COLO829 (cell line): Measurements from ENCODE around the gene PCBP3.
"Not testable (repeated sequence)": the region's sequence is repeated elsewhere in the genome, so short reads cannot be mapped to it uniquely, and the experiment has no call there.

Experiments used
- DNase-seq: peaks from one replicate; pipeline ENCODE4 v3.0.0; 2012; ENCODE audit warnings: low spot score

The PCBP3 gene

DNA sequence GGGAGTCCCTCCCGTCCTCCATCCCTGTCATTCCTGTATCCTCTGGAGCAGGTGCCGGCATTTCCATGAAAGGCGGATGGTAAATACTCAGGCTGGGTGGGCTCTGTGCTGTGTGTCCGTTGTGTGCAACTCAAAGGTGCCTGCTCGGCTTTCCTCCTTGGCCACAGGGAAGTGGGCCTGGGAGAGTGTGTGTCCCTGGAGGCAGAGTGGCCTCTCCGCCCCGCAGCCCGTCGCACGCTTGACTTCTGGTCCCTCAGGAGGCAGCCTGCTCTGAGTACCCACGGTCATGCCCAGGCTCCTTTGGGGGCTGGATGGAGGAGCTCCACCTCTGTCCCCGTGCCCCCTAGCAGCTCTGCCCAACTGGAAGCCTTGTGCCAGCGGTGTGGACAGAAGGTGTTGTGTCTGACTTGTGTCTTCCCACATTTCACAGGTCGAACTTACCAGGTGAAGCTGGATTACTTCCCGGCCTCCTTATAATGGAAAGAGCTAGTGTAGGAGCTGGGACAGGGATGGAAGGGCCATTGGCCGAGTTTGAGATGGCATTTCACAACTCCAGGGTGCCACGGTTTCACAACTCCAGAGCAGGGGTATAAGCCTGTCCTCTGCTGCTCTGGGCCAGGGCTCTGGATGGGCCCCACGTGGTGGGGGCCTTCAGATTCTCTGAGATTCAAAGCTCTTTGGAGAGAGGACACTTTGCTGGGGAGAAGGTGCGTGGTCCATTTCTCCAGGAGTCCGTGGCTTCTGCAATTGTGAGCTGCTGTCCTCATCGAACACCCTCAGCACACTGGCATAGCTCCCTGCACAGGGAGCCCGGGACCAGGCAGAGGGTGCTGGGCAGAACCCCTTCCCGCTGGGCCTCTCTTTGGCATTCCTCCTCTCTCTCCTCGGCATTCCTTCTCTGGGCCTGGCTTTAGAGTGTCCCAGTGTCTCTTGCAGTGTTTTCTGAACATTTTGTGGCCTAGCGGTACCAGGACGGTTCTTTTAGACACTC, 185.3 kb downstream of the PCBP3 start:
- DNase-seq = no peak

DNA sequence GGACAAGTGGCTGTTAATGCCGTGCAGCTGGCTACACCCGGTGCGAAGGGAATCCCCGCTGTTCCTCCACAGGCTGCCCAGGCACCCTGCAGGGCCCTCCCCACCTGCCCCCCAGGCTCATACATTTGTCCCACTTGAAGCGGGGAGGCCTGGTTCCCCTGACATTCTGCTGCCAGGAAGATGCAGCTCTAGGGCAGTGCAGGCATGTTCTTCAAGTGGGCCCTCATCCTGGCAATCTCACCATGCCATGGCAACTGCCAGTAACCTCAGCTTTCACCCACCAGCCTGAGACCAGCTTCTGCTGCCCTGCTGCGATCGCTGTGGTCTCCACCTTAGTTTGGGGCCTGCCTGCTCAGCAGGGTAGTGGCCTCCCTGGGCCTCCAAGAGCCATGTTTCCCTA, 186.1 kb downstream of the PCBP3 start:
- DNase-seq = no peak

DNA sequence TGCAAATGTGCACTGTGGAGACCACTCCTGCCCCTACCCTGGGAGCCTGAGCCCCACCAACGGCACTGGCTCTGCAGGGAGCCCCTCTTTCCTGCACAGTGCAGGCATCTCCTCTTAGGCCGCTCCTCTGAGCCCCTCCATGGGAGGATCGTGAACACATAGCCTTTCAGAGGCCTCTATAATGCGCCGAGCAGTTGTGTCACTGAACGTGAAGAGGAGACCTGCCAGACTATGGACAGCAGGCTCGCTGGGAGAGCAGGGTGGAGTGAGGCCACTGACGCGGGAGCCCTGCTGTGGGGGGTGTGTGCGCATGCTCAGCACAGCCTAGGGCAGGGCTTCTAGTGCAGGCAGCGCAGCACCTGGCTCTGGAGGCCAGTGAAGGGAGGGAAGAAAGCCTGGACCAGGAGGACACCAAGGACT, 186.7 kb downstream of the PCBP3 start:
- no peak for DNase-seq

DNA sequence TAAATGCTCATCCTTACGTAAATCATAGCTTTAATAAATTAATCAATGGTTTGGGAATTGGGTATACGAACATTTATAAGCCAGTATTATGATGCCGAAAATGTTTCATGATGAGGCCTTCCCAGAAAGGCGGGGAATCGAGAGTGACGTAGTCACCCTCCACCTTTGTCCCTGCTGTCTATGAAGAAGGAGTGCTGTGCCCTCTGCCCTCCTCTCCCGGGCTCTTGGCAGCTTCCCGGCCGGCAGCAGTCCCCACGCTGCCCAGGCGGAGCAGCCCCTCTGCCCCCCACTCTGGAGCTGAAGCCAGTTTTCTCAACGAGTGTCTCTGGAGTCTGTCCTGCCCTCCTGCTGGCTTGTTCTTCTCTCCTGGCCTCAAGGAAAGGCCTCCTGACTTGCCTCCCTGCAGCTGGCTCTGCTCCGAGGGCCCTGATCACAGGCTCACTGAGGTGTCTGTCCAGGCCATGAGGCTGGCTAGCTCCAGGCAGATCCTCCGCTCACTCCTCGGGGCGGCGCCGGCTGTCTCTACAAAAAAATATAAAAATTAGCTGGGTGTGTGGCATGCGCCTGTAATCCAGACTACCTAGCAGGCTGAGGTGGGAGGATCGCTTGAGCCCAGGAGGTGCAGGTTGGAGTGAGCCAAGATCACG, 187.3 kb downstream of the PCBP3 start:
- DNase-seq = no peak

DNA sequence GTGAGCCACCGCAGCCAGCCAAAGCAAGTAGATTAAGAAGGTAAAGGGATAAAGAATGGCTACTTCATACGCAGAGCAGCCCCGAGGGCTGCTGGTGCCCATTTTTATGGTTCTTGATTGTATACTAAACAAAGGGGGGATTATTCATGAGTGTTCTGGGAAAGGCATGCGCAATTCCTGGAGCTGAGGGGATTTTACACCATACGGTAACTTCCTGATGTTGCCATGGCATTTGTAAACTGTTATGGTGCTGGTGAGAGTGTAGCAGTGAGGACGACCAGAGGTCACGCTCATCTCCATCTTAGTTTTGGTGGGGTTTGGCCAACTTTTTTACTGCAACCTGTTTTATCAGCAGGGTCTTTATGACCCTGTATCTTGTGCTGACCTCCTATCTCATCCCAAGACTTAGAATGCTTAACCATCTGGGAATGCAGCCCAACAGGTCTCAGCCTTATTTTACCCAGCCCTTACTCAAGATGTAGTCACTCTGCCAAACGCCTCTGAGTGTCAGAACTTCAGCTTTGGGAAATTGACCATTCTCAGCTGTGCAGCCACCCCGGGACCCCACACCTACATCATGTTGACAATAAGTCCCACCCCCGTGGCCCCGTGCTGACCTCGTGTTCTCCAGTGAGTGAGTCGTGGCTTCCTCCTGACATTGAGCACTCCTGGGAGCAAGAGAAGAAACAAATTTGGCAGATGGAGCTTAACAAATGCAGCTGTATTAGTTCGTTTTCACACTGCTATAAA, 188.6 kb downstream of the PCBP3 start:
- no peak for DNase-seq

DNA sequence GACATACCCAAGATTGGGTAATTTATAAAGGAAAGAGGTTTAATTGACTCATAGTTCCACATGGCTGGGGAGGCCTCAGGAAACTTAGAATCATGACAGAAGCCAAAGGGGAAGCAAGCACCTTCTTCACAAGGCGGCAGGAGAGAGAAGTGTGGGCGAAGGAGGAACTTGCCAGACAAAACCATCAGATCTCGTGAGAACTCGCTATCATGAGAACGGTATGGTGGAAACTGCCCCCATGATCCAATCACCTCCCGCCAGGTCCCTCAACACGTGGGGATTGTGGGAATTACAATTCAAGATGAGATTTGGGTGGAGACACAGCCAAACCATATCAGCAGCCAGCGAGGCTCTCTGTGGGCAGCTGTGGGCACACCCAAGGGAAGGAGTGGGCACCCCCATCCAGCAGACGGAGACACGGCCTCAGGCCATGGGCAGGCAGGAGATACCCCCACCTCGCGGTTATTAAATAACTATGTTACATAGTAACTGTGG, 189.3 kb downstream of the PCBP3 start:
- DNase-seq = not testable (repeated sequence)

DNA sequence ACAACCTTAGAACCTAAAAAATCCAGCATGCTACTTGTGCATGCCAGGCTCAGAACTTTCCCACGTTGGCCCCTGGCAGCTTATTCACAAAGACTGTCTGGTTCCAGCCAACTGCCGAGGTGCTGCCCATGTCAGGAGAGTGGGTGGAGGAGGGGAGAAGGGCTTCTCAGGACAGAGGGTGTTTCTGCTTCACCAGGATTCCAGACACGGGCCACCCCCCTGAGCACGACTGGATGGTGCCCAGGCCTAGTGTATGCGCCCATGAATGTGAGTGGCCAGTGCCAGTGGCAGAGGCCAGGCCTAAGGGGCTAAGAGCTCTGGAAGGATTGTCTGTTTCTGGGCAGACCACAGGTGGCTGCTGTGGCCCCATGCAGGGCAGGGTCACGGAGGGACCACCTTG, 189.9 kb downstream of the PCBP3 start:
- no peak for DNase-seq

DNA sequence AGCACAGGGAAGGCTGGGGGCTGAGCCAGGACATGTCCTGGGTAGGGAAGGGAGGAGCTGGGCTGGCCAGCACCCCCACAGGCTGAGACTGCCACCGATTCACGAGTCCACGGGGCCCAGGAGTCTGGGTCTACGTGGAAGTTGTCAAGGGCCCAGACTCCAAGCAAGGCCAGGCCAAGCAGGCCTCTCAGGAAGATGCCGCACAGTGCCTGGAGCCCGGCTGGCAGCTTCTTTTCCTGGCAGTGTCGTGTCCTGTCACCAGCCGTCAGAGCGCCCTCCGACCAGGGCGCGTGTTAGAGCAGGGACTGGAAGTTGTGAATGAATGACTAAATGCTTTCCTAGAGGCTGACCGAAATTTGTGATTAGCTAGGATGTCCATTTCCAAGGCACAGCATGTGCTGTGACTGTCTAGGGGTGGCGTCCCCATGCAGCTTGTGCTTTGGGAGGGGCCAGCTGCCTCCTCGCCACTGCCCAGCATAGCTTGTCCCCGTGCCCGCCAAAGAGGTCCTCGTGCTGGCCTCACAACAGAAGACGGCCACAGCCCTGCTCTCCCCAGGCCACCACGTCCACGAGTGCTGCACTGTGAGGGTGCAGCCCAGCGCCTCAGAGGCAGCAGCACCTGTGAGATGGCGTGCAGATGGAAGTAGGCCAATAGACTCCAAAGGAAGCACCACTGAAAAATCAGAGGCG, 190.6 kb downstream of the PCBP3 start:
- no peak for DNase-seq

DNA sequence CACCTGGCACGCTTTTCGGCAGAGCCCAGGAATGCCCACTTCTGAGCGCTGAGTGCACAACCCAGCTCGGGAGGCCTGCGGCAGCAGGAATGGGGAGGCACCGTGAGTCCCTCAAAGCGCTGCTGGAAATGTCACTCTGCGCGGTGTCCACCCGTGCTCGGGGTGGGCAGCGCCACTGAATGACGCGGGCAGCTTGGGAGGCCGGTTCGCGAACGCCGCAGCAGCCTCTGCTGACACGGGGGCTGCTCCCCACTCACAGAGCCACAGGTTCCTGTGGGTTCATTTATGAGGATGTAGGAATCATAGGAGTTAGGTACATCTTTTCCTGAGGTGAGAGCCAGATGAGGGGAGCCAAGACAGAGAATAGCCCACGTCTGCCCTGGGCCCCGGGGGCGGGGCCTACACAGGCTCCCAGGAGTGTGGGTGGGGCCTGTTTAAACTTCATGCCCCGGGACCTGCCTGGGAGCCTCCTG, 191.3 kb downstream of the PCBP3 start:
- no peak for DNase-seq

DNA sequence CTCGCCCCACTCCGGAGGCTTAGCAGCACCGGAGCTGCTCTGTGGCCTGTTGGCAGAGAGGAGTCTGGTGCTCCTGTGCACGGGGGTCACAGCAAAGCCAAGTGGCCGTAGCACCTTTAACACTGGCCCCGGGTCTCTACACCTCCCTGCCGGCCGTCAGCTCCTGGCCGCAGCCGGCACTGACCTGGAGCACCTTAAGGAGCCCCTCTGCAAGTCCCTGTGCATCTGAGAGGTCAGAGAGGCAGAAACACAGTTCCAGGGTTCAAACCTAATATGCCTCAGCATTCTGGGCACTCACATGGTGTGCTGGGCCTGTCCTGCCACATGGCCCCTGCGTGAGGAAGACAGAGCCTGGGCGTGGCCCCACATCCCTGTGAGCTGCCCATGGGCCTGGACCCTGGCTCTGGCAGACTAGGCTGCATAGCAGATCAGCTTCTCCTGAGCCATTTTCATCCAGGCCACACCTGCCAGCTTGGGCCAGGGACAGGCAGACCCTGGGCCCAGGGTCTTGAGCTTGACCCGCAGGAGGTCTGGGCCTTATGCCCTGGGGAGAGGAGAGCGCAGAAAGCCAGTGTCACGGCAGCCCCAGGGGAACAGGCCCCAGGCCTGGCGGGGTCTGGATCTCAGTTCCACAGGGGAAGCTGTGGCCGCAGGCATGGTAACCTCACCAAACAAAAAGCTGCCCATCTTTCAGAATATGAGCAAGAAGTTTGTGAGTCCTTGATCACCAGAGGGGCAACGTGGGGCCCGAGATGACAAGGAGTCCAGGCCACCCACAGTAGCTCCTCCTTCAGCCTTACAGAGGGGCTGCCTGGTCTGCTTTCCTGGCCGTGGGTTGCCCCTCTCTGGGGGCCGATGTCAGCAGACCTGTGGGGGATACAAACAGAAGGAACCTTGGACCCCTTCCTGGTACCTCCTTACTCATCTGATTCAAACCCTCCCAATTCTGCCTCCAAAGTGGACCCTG, 192.1 kb downstream of the PCBP3 start:
- no peak for DNase-seq

DNA sequence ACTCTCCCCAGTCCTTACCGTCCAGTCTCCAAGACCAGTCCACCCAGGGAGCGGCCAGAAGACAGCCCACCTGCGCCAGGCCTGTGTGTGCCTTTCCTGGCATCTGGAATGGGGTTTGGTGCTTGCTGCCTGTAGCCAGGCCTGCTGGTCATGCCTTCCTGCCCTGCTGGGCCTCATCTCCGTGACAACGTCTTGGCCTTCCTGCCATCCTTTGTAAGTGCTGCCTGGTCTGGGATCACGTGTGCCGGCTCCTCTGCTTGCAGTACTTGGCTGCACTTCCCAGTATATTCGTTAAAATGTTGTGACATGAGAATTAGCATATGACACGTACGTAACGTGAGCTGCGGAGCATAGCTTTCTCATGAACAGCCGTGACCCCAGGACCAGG, 192.7 kb downstream of the PCBP3 start:
- DNase-seq = no peak

DNA sequence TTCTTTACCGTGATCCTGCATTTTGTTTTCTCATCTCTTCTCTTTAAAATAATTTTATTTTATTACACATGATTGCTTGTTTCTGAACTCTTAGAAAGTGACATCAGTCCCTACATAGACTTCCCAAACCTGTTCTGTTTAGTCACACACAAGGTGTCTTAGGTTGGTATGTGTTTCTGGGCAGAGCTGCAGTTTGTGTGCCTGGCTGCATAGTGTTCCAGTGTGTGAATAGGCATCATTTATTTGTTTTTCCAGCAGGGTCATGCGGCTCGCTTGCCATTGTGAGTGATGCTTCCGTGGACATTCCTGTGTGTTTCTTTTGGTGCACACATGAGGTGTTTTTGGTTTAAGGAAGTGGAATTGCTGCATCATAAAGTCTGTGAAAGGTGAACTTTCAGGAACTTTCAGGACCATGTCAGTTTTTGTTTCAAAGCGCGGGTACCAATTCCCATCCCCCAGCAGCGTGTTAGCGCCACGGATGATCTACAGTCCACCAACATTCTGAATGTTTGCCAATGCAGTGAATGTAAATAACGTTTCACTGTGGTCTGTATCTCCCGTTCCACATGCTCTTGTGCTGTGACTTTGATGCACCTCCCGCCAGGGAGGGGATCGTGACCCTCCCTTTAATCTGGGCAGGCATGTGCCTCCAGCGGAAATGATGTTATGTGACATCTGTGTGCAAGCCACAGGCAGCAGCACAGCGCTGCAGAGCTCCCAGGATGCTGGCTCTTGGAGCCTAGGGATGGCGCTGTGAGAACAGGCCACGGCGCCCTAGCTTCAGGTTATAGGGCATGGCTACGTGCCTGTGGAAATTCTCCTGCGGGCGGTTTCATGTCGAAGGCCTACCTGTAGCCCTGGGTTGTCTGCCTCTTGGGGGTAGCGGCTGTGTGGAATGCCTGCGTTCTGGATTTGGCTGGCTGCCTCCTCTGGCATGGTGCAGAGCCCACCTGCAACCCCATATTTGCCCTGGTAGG, 193.5 kb downstream of the PCBP3 start:
- no peak for DNase-seq

DNA sequence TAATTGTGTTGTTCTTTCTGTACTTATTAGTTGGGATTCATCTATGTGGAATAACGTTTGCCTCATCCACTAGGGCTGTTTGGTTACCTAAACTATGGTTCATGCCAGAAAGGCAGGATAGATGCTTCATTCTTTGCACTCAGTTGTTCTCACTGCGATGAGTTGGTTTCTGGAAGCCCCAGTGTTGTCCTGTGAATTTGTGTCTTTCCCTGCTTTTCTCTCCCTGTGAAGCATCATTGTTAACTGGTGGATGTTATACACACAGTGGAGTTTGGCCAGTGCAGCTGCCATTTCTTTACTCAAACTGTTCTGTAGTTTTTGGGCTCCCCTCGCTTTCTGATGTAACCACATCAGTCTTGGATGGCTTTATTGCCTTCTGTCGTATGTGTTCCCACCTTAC, 194.4 kb downstream of the PCBP3 start:
- DNase-seq = no peak

DNA sequence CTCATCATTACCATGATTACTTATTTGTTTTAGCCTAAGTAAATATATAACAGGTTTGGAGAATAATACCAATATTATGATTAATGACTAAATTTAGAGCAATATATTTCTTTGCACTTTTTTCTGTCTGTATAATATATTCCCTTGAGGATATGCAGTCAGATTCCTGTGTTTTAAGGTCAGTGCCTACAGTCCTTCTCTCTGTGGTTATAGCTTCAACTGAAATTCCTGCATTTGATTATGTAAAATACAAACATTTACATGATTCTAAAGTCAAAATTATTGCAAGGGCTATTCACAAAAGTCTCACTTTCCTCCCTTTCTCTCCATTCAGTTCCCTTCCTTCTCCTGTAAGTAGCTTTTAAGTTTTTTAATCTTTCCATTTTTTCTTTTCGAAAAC, 195.1 kb downstream of the PCBP3 start:
- DNase-seq = no peak

DNA sequence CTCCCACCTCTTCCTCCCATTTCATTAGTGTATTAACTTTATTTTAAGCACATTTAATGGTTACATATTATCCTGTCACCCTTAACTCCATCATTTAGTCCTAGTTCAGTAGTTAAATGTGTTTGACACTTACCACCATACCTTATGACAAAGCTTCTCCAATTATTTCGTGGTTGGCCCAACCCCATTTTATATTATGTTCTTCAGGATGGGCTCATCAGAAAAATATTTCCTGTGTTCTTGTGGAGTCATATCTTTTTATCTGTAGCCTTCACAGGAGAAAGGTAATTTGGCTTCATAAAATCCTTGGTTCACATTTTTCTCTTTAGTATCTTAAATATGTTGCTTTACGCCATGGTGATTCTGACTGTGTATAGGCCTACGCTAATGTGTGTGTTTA, 195.7 kb downstream of the PCBP3 start:
- DNase-seq = no peak

DNA sequence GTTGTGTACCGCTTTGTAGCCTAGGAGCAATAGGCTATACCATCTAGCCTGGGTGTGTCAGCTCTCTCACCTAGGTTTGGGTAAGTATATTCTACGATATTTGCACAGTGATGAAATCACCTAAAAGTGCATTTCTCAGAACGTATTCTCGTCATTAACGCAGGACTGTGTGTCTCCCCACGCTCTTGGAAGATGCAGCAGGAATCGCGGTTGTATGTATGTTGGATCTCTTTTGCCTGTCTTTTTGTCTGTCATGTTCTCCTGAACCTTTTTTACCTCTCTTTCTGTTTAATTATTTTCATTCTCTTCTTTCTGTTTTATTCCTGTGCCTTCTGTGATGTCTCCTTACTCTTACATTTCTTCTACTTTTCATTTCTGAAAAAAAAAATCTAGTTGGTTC, 197.5 kb downstream of the PCBP3 start:
- no peak for DNase-seq

DNA sequence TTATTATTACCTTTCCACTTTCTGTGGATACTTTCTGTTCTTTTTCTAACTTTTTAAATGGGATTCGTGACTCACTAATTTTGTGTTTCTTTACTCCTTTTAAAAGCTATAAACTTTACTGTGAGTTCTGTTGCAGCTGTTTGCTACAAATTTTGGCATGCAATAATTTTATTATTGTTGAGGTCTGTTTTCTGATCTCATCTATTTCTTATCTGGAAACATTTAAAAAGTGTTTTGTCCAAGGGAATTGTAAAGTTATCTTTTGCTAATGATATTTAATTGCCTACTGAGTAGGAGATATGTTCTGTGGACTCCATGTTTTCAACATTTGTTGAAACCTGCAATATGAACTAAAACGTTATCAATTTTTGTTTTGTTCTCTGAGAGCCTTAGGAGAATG, 199.9 kb downstream of the PCBP3 start:
- DNase-seq = no peak

DNA sequence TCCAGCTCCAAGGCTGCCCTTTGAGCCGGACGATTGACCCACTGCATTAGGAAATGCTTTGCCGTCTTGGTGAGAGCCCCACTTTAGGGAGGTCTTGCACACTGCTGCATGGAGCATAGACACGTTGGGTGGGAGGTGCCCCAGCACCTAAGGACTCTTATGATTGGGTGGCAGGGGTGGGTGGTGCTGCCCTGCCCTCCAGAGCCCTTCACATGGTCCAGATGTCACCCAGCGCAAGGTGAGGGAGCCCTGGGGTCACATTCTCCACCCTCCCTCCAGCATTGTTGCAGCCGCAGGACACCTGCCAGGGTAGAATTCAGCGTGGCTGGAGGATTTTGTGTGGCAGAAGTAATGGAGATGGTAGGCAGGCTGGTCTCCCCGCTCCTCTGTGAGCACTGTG, 200.7 kb downstream of the PCBP3 start:
- DNase-seq = no peak

DNA sequence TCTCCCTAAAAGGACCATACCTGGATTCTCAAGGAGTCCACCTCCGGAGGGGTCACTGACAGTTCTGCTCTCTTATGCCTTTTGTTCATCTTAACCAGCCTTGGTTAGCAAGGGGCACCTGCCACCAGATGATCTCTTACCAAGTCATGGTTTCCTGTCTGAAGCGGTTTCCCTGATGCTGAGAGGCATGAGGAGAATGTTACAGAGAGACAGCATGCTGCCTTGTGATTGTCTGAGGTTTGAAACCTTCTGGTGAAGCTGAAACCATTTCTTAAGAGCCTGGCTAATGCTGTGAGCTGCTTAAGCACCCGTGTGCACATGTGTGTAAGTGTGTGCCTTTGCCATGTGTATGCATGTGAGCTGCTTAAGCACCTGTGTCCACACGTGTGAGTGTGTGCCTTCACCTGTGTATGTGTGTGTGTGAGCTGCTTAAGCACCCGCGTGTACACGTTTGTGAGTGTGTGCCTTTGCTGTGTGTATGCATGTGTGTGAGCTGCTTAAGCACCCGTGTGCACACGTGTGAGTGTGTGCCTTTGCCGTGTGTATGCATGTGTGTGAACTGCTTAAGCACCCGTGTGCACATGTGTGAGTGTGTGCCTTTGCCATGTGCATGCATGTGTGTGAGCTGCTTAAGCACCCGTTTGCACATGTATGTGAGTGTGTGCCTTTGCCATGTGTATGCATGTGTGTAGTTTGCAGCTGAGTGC, 201.7 kb downstream of the PCBP3 start:
- DNase-seq = no peak
